Prostate gland (tissue), 2 donors: ENCODE data around the gene SPEM3. TPM values are rescaled to one million over a fixed set of nuclear protein-coding genes. Genes with fewer than 3 reads are reported as not detected.

Source experiments
- DNase-seq: peaks from one replicate; pipeline ENCODE4 v3.0.0-alpha.2; 2019; ENCODE audit warnings: low spot score
- H3K27ac ChIP-seq, 2 donors: fragments of 200-600 bp; sonication (generic); 2 replicates each; pipeline ENCODE4 v1.5.1; 2017 to 2019
- H3K27me3 ChIP-seq: fragments of 200-600 bp; sonication (generic); replicated peaks from 2 replicates; pipeline ENCODE4 v1.5.1; 2019; ENCODE audit not compliant: insufficient read depth
- H3K36me3 ChIP-seq, 2 donors: fragments of 200-600 bp; sonication (generic); 1 replicate in 1 of 2; 2 replicates in 1 of 2; pipeline versions ENCODE4 v1.5.1 to v1.8.1; 2017 to 2019
- H3K4me1 ChIP-seq: fragments of 200-600 bp; sonication (generic); replicated peaks from 2 replicates; pipeline ENCODE4 v1.5.1; 2019
- H3K4me3 ChIP-seq, 2 donors: fragments of 200-600 bp; sonication (generic); 2 replicates each; pipeline ENCODE4 v1.5.1; 2017 to 2019
- H3K9me3 ChIP-seq: fragments of 200-600 bp; sonication (generic); 2 replicates; pipeline ENCODE4 v1.5.1; 2017
- CTCF ChIP-seq, 4 experiments: fragments of 200-600 bp in 2 of 4; fragments of 450-650 bp in 2 of 4; sonication (generic) in 2 of 4; IDR thresholded peaks; 1 replicate in 3 of 4; 2 replicates in 1 of 4; pipeline ENCODE4 v1.5.1; 2016 to 2019; ENCODE audit warnings: antibody characterized with exemption in 4 of 4, mild to moderate bottlenecking in 2 of 4, moderate library complexity in 2 of 4
- POLR2A ChIP-seq: fragments of 450-650 bp; IDR thresholded peaks from one replicate; pipeline ENCODE4 v1.6.1; 2016; ENCODE audit warnings: antibody characterized with exemption, mild to moderate bottlenecking
- POLR2AphosphoS5 ChIP-seq: sonication (generic); formaldehyde crosslinking; IDR thresholded peaks from one replicate; pipeline ENCODE4 v1.6.1; 2017; ENCODE audit warnings: antibody characterized with exemption
- WGBS: methylation state at CpG from one replicate; pipeline ENCODE4 v1.1.5; 2018; 5-methylcytosine and 5-hydroxymethylcytosine counted together
- intact Hi-C: fragments of 100-400 bp; cut with DNase I; formaldehyde crosslinking; loops from one replicate; pipeline ENCODE4 v1.14.2; 2022
- total RNA-seq, 2 donors: library from RNA; depleted of rRNA; stranded (reverse); fragments of >200 nt; gene quantifications; one replicate each; pipeline ENCODE4 v1.1.0, GENCODE V29; 2016

SPEM3 gene
- total RNA-seq, 2 donors from 2014 or later: 0.09 to 0.11 TPM

DNA sequence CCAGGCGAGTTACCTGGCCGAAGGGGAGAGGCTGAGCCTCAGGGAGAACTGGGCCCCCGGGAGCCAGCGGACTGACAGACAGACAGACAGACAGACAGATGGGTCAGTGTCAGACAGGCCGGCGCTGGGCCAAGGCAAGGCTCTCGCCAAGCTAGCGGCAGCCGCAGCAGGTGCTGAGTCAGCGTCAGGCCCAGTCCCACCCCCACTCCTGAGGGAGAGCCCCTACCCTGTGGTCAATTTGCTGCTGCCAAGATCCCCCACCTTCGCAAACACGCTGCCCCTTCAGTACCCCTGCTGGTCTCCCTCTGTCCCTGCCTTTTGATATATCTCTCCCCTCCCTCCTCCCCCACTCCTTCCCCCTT lies 12.2 kb downstream of the SPEM3 start:
- Histone ChIP-seq H3K27ac (no peak overlapping the region), H3K9me3 (no peaks in the 10 kb centered on the region), H3K36me3 (no peaks in the 10 kb centered on the region), H3K4me1 (peaks cover 12% of the 10 kb centered on the region), H3K27me3 (no peaks in the 10 kb centered on the region), H3K4me3 (no peak overlapping the region)
- intact Hi-C loops: no loop called here
- TF ChIP-seq POLR2AphosphoS5: no peak
- TF ChIP-seq POLR2A: no peak
- no peak for TF ChIP-seq CTCF (IDR thresholded peaks at IDR 0.05)
- WGBS: 9% methylated on average over 12 of the region's 12 CpGs
- DNase-seq: no peak

GRCh38 chr17:7441266-7441665 lies 12.6 kb downstream of the SPEM3 start:
- no peaks in the 10 kb centered on the region for H3K27me3 ChIP-seq
- TF ChIP-seq POLR2A: no peak
- no peak for TF ChIP-seq CTCF (IDR thresholded peaks at IDR 0.05)
- TF ChIP-seq POLR2AphosphoS5: no peak
- no peak for DNase-seq
- 61% methylated on average over 7 of the region's 7 CpGs for WGBS
- H3K36me3 ChIP-seq: no peaks in the 10 kb centered on the region
- peaks cover 9% of the 10 kb centered on the region for H3K4me1 ChIP-seq
- no peaks in the 10 kb centered on the region for H3K9me3 ChIP-seq
- no peak overlapping the region for H3K4me3 ChIP-seq
- intact Hi-C loops: no loop called here
- no peak overlapping the region for H3K27ac ChIP-seq

DNA sequence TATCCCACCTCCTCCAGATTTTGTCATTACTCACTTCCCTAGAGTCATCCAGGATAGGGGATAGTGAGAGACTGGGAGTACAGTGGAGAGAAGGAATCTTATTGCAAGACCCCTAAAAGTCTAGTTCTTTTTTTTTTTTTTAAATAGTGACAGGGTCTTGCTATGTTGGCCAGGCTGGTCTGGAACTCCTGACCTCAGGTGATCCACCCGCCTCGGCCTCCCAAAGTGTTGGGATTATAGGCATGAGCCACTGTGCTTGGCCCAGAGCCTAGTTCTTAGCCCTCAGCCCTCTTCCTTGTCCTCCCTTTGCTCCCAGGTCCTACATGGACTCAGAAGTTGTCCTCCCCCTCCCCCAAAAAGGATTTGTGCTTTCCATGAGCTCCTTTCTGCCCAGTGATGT lies 13.5 kb downstream of the SPEM3 start:
- no peaks in the 10 kb centered on the region for H3K27me3 ChIP-seq
- H3K4me3 ChIP-seq: no peak overlapping the region
- TF ChIP-seq CTCF (IDR thresholded peaks at IDR 0.05) (no peak), POLR2AphosphoS5 (no peak), POLR2A (no peak)
- intact Hi-C loops: no loop called here
- no peak for DNase-seq
- H3K9me3 ChIP-seq: no peaks in the 10 kb centered on the region
- H3K27ac ChIP-seq: no peak overlapping the region
- peaks cover 9% of the 10 kb centered on the region for H3K4me1 ChIP-seq
- H3K36me3 ChIP-seq: no peaks in the 10 kb centered on the region
- 100% methylated on average over 2 of the region's 2 CpGs for WGBS

DNA sequence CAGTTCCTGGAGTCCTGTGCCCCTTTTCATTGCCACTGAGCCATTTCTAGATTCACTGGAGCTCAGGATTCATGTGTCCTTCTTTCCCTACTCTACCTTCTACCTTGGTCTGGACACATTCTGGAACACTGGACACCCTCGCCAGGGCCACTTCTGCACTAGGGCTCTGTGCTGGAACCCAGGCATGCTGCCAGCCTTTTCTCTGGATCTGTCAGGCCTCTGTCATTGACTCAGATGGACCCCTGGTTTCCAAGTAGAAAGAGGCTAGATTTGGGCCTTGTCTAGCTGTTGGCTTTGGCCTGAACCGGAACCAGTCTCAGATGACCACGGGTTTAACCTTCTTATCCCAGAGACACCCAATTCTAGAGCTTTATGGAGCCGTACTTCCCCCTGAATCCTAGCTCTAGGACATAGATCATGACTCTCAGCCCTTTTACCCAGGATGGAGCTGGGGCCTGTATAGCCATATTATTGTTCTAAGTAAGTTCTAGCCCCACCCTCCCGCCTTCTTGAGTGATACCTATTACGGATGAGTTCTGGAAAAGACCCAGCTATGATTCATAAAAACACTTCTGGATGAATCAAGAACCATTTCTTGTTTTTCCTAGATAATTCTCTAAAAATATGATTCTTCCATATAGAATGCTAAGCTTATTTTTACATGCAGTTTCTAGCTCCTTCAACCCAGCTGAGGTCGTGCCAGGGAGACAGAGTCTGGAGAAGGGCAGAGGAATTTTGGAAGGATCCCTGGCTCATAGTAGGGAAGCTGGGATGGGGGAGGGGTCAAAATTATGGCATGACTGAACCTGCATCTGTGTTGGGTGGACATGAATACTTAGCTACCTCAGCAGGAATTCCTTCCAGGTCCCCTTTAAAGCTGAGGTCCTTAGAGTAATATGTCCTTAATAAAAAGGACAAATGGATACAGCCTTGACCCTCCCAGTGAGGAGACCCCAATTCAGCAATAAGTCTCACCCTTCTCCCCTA lies 15.1 kb downstream of the SPEM3 start:
- Histone ChIP-seq H3K4me3 (no peak overlapping the region), H3K27me3 (no peaks in the 10 kb centered on the region), H3K27ac (no peak overlapping the region), H3K4me1 (peaks cover 9% of the 10 kb centered on the region), H3K36me3 (no peaks in the 10 kb centered on the region), H3K9me3 (no peaks in the 10 kb centered on the region)
- TF ChIP-seq CTCF (IDR thresholded peaks at IDR 0.05): no peak
- TF ChIP-seq POLR2A: no peak
- TF ChIP-seq POLR2AphosphoS5: no peak
- intact Hi-C loops: no loop called here
- no peak for DNase-seq
- WGBS: 74% methylated on average over 7 of the region's 7 CpGs
